HG03378 (cell line): ENCODE measurements around the gene TTYH3.
"Not testable (repeated sequence)": the region's sequence is repeated elsewhere in the genome, so short reads cannot be mapped to it uniquely, and the experiment has no call there.

Source experiments
- ATAC-seq: cut with Tn5 transposase; IDR thresholded peaks from one replicate; pipeline ENCODE4 v1.9.1; 2021; ENCODE audit warnings: mild to moderate bottlenecking, moderate library complexity; ENCODE audit not compliant: unreplicated experiment

The TTYH3 gene

GRCh38 chr7:2602406-2603043, 29.3 kb upstream of the TTYH3 start:
- no peak for ATAC-seq

- ATAC-seq: no peak
These were observed 28.5 kb upstream of the TTYH3 start for GRCh38 chr7:2603044-2603965.

GRCh38 chr7:2604608-2605174, 27.1 kb upstream of the TTYH3 start:
- ATAC-seq: no peak

- ATAC-seq: no peak
These were observed 25.9 kb upstream of the TTYH3 start for GRCh38 chr7:2605608-2606538.

- no peak for ATAC-seq
These were observed 25.2 kb upstream of the TTYH3 start for GRCh38 chr7:2606539-2606936.

- ATAC-seq: no peak
These were observed 24.5 kb upstream of the TTYH3 start for GRCh38 chr7:2607122-2607922.

GRCh38 chr7:2607923-2608904, 23.6 kb upstream of the TTYH3 start:
- no peak for ATAC-seq

- ATAC-seq: no peak
These were observed 22.8 kb upstream of the TTYH3 start for GRCh38 chr7:2608921-2609411.

GRCh38 chr7:2609646-2610045, 22.1 kb upstream of the TTYH3 start:
- ATAC-seq: not testable (repeated sequence)

GRCh38 chr7:2610466-2610865, 21.3 kb upstream of the TTYH3 start:
- ATAC-seq: no peak

GRCh38 chr7:2610898-2611297, 20.9 kb upstream of the TTYH3 start:
- ATAC-seq: no peak

GRCh38 chr7:2611401-2611800, 20.4 kb upstream of the TTYH3 start:
- ATAC-seq: no peak

- ATAC-seq: no peak
These were observed 19.9 kb upstream of the TTYH3 start for GRCh38 chr7:2611922-2612321.

GRCh38 chr7:2612445-2613097, 19.2 kb upstream of the TTYH3 start:
- ATAC-seq: no peak

GRCh38 chr7:2613098-2613930, 18.5 kb upstream of the TTYH3 start:
- ATAC-seq: no peak

GRCh38 chr7:2613931-2614600, 17.7 kb upstream of the TTYH3 start:
- no peak for ATAC-seq
